CD14-positive monocyte (primary cell): ENCODE results near the gene TMEM200B. TPM values are rescaled to one million over a fixed set of nuclear protein-coding genes. Genes with fewer than 3 reads are reported as not detected.

Experiments
- DNase-seq, 3 donors: peaks; one replicate each; pipeline ENCODE4 v3.0.0-alpha.2; 2011 to 2022
- H2AFZ ChIP-seq: 2 replicates; pipeline ENCODE4 v1.6.0; 2012; ENCODE audit warnings: mild to moderate bottlenecking, low read depth, low read length, inconsistent platforms; ENCODE audit not compliant: insufficient read depth, poor library complexity, severe bottlenecking
- H3K27ac ChIP-seq, 2 donors: 1 replicate in 1 of 2; 2 replicates in 1 of 2; pipeline ENCODE4 v1.5.1; 2012 to 2013; ENCODE audit warnings: low read length in 2 of 2, control low read depth in 1 of 2, inconsistent platforms in 1 of 2, low read depth in 1 of 2, mild to moderate bottlenecking in 1 of 2
- H3K27me3 ChIP-seq, 2 donors: one replicate each; pipeline versions ENCODE4 v1.6.0 to v1.6.1; 2011 to 2013; ENCODE audit warnings: low read length in 2 of 2; ENCODE audit not compliant: control insufficient read depth in 2 of 2, insufficient read depth in 2 of 2
- H3K36me3 ChIP-seq, 2 donors: replicated peaks in 1 of 2; 1 replicate in 1 of 2; 2 replicates in 1 of 2; pipeline versions ENCODE4 v1.5.1 to v1.6.1; 2012 to 2013; ENCODE audit warnings: low read length in 2 of 2, control low read depth in 1 of 2, inconsistent platforms in 1 of 2, mild to moderate bottlenecking in 1 of 2; ENCODE audit not compliant: insufficient read depth in 2 of 2, control insufficient read depth in 1 of 2
- H3K4me1 ChIP-seq, 2 donors: 1 replicate in 1 of 2; 2 replicates in 1 of 2; pipeline versions ENCODE4 v1.5.1 to v1.6.1; 2012 to 2013; ENCODE audit warnings: low read length in 2 of 2, control low read depth in 1 of 2, inconsistent platforms in 1 of 2, mild to moderate bottlenecking in 1 of 2, moderate library complexity in 1 of 2; ENCODE audit not compliant: insufficient read depth in 2 of 2, control insufficient read depth in 1 of 2
- H3K4me2 ChIP-seq: replicated peaks from 2 replicates; pipeline ENCODE3; 2012; ENCODE audit warnings: low read length, moderate library complexity, mild to moderate bottlenecking; ENCODE audit not compliant: poor library complexity, severe bottlenecking; ENCODE audit errors: extremely low read depth
- H3K4me3 ChIP-seq, 3 experiments: fragments of 200-600 bp in 1 of 3; sonication (generic) in 1 of 3; replicated peaks in 1 of 3; 1 replicate in 2 of 3; 2 replicates in 1 of 3; pipeline ENCODE4 v1.5.1; 2011 to 2013; ENCODE audit warnings: low read length in 3 of 3, mild to moderate bottlenecking in 3 of 3, control low read depth in 2 of 3, low read depth in 2 of 3, inconsistent platforms in 1 of 3, moderate library complexity in 1 of 3
- H3K79me2 ChIP-seq: 2 replicates; pipeline ENCODE4 v1.6.0; 2012; ENCODE audit warnings: mild to moderate bottlenecking, control low read depth, inconsistent platforms, low read length, moderate library complexity; ENCODE audit not compliant: insufficient read depth
- H3K9ac ChIP-seq: 2 replicates; pipeline ENCODE4 v1.6.0; 2017; ENCODE audit warnings: low read length, mild to moderate bottlenecking; ENCODE audit not compliant: insufficient read depth, poor library complexity, severe bottlenecking
- H3K9me3 ChIP-seq, 2 donors: replicated peaks in 1 of 2; 1 replicate in 1 of 2; 2 replicates in 1 of 2; pipeline versions ENCODE4 v1.5.1 to v1.6.1; 2012 to 2013; ENCODE audit warnings: low read length in 2 of 2, control low read depth in 1 of 2; ENCODE audit not compliant: control insufficient read depth in 1 of 2, insufficient read depth in 1 of 2
- H4K20me1 ChIP-seq: 2 replicates; pipeline ENCODE4 v1.6.0; 2012; ENCODE audit warnings: mild to moderate bottlenecking, low read length, control low read depth, moderate library complexity; ENCODE audit not compliant: insufficient read depth
- H3K27ac Mint-ChIP-seq, 7 donors: one replicate each; pipeline ENCODE4 v1.8.0; 2020; ENCODE audit warnings: mild to moderate bottlenecking in 7 of 7, mixed read lengths in 7 of 7, moderate library complexity in 6 of 7, inconsistent platforms in 2 of 7
- H3K27me3 Mint-ChIP-seq, 3 donors: one replicate each; pipeline ENCODE4 v1.8.0; 2021 to 2022; ENCODE audit warnings: low read depth in 3 of 3, mild to moderate bottlenecking in 3 of 3, mixed read lengths in 3 of 3, moderate library complexity in 3 of 3, inconsistent platforms in 1 of 3
- H3K36me3 Mint-ChIP-seq, 2 donors: one replicate each; pipeline ENCODE4 v1.8.0; 2020; ENCODE audit warnings: mixed read lengths in 2 of 2, inconsistent platforms in 1 of 2, mild to moderate bottlenecking in 1 of 2
- H3K4me1 Mint-ChIP-seq: one replicate; pipeline ENCODE4 v1.8.0; 2020; ENCODE audit warnings: mild to moderate bottlenecking, mixed read lengths
- H3K4me3 Mint-ChIP-seq, 2 donors: one replicate each; pipeline ENCODE4 v1.8.0; 2020; ENCODE audit warnings: mild to moderate bottlenecking in 2 of 2, mixed read lengths in 2 of 2, moderate library complexity in 1 of 2
- H3K9me3 Mint-ChIP-seq, 7 donors: one replicate each; pipeline ENCODE4 v1.8.0; 2020 to 2022; ENCODE audit warnings: mixed read lengths in 7 of 7, mild to moderate bottlenecking in 6 of 7, moderate library complexity in 6 of 7, inconsistent platforms in 2 of 7
- WGBS: methylation state at CpG from one replicate; pipeline ENCODE4 v1.1.5; 2013; ENCODE audit warnings: missing lambda C conversion rate; ENCODE audit not compliant: insufficient coverage; 5-methylcytosine and 5-hydroxymethylcytosine counted together
- intact Hi-C, 2 donors: fragments of 100-400 bp; cut with micrococcal nuclease; formaldehyde crosslinking; loops; one replicate each; pipeline versions ENCODE4 v1.15.0 to v1.15.1; 2023
- polyA plus RNA-seq, 3 donors: library from polyadenylated mRNA; depleted of rRNA in 1 of 3; unstranded in 2 of 3; stranded (reverse) in 1 of 3; fragments of 300-500 nt in 2 of 3; fragments of >200 nt in 1 of 3; fragmentation: Illumina TruSeq in 2 of 3; gene quantifications; 1 replicate in 2 of 3; 2 replicates in 1 of 3; pipeline ENCODE4 v1.2.3, GENCODE V29; 2012 to 2021
- TF ChIP-seq, protein P1 (sequence below): fragments of 200-600 bp; IDR thresholded peaks from one replicate; pipeline ENCODE4 v1.8.0; 2022; ENCODE audit warnings: antibody characterized with exemption, mild to moderate bottlenecking

TMEM200B gene
- polyA plus RNA-seq, 3 donors = not detected

DNA sequence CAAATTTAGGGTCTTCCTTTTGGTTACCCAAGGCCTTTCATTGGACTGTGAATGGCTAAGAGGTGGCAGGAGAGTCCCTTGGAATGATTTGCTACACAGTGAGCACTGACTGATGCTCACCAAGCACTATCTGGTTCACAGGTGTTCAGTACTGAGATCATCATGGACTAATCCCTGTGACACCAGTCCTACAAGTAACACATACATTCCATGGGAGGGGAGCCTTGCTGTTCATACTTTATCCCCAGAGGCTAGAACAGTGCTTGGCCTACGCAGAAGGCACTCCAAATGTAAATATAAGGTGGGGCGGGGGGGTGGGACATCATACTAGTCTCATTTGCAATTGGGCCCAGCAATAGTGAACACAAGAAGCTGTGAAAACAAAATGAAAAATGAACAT, 20.5 kb upstream of the TMEM200B start:
- no peaks in the 10 kb centered on the region for H3K9me3 ChIP-seq
- H3K27me3 ChIP-seq = no peaks in the 10 kb centered on the region
- TF ChIP-seq, protein P1, sequence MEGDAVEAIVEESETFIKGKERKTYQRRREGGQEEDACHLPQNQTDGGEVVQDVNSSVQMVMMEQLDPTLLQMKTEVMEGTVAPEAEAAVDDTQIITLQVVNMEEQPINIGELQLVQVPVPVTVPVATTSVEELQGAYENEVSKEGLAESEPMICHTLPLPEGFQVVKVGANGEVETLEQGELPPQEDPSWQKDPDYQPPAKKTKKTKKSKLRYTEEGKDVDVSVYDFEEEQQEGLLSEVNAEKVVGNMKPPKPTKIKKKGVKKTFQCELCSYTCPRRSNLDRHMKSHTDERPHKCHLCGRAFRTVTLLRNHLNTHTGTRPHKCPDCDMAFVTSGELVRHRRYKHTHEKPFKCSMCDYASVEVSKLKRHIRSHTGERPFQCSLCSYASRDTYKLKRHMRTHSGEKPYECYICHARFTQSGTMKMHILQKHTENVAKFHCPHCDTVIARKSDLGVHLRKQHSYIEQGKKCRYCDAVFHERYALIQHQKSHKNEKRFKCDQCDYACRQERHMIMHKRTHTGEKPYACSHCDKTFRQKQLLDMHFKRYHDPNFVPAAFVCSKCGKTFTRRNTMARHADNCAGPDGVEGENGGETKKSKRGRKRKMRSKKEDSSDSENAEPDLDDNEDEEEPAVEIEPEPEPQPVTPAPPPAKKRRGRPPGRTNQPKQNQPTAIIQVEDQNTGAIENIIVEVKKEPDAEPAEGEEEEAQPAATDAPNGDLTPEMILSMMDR = no peak
- Mint-ChIP-seq H3K4me3 (no peak overlapping the region), H3K27me3 (peaks cover 0 to 3% (median 1%) of the 10 kb centered on the region in 3 donors), H3K27ac (no peak overlapping the region), H3K9me3 (peaks cover 0 to 12% (median 3%) of the 10 kb centered on the region in 7 donors), H3K4me1 (no peaks in the 10 kb centered on the region), H3K36me3 (peaks cover 38 to 46% of the 10 kb centered on the region in 2 donors)
- no peaks in the 10 kb centered on the region for H3K4me1 ChIP-seq
- no peak overlapping the region for H3K9ac ChIP-seq
- peaks cover 20% of the 10 kb centered on the region for H4K20me1 ChIP-seq
- 100% methylated on average over 1 of the region's 2 CpGs for WGBS
- no peak overlapping the region for H3K4me3 ChIP-seq
- H3K4me2 ChIP-seq = no peak overlapping the region
- peaks cover 32 to 44% of the 10 kb centered on the region in 2 donors for H3K36me3 ChIP-seq
- no peaks in the 10 kb centered on the region for H3K79me2 ChIP-seq
- DNase-seq = no peak
- intact Hi-C loops = no loop called here
- H2AFZ ChIP-seq = no peak overlapping the region
- no peak overlapping the region for H3K27ac ChIP-seq

DNA sequence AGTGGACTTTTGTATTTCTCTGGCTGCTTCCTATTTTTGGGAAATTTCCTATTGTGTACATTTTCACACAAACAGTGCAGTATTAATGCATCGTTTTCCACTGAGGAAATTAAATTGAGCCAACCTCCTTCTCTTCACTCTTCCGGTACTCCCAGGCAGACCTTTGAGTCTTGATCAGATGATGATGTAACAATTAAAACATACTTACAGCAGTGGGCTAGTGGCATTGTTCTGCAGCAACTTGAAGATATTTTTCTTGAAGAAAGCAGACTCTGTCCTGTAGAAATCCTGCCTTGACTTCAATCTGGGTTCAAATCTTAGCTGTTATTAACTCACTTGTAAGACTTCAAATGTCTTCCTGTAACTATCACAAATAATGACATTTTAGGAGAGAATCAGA, 19.0 kb upstream of the TMEM200B start:
- Histone ChIP-seq H3K9me3 (no peaks in the 10 kb centered on the region), H3K27ac (no peak overlapping the region), H3K4me2 (no peak overlapping the region), H3K4me3 (no peak overlapping the region), H3K36me3 (peaks cover 18 to 29% of the 10 kb centered on the region in 2 donors), H3K4me1 (no peaks in the 10 kb centered on the region), H4K20me1 (peaks cover 12% of the 10 kb centered on the region), H3K79me2 (no peaks in the 10 kb centered on the region), H2AFZ (no peak overlapping the region), H3K27me3 (no peaks in the 10 kb centered on the region), H3K9ac (no peak overlapping the region)
- Mint-ChIP-seq H3K9me3 (peaks cover 0 to 13% (median 3%) of the 10 kb centered on the region in 7 donors), H3K4me1 (no peaks in the 10 kb centered on the region), H3K4me3 (no peak overlapping the region), H3K36me3 (peaks cover 23 to 31% of the 10 kb centered on the region in 2 donors), H3K27ac (no peak overlapping the region), H3K27me3 (peaks cover 1 to 4% (median 4%) of the 10 kb centered on the region in 3 donors)
- TF ChIP-seq, protein P1 = no peak
- intact Hi-C loops = no loop called here
- no peak for DNase-seq
- WGBS = no CpG with 5 or more reads among the region's 2 CpGs
